Measurements from ENCODE around the gene SPAG9. TPM values are rescaled to one million over a fixed set of nuclear protein-coding genes. Genes with fewer than 3 reads are reported as not detected.

The SPAG9 gene
- total RNA-seq, 4 donors from 2014 or later, result 139 to 171 (median 143) TPM

GRCh38 chr17:50922107-50922506, 198.6 kb downstream of the SPAG9 start:
- no peak for DNase-seq
- TF ChIP-seq POLR2A (IDR thresholded peaks at IDR 0.05) (no peak), CTCF (IDR thresholded peaks at IDR 0.05 in 4 of 5, conservative IDR thresholded peaks at IDR 0.05 in 1 of 5) (no peak)
- no peaks in the 10 kb centered on the region for H3K27me3 ChIP-seq
- H3K4me3 ChIP-seq, result no peak overlapping the region
- in situ Hi-C loops (cut with MboI; ENCODE audit: low sequenced_read_pairs in 4 of 4), result no loop called here
- H3K4me1 ChIP-seq, result peaks cover 31 to 36% of the 10 kb centered on the region in 2 donors
- H3K27ac ChIP-seq, result no peak overlapping the region
- no peaks in the 10 kb centered on the region for H3K9me3 ChIP-seq
- H3K36me3 ChIP-seq, result no peaks in the 10 kb centered on the region
- no peak for ATAC-seq
- intact Hi-C loops (cut with DNase I; ENCODE audit: low total_unique reads), result no loop called here

- H3K27me3 ChIP-seq, result no peaks in the 10 kb centered on the region
- no peak overlapping the region for H3K4me3 ChIP-seq
- peak overlapping the region; percentile 18 to 63 (median 37) for H3K27ac ChIP-seq
- H3K9me3 ChIP-seq, result no peaks in the 10 kb centered on the region
- no peak for TF ChIP-seq POLR2A (IDR thresholded peaks at IDR 0.05)
- no peak for TF ChIP-seq CTCF (IDR thresholded peaks at IDR 0.05 in 4 of 5, conservative IDR thresholded peaks at IDR 0.05 in 1 of 5)
- H3K36me3 ChIP-seq, result no peaks in the 10 kb centered on the region
- intact Hi-C loops (cut with DNase I; ENCODE audit: low total_unique reads), result no loop called here
- H3K4me1 ChIP-seq, result peaks cover 31 to 36% of the 10 kb centered on the region in 2 donors
- in situ Hi-C loops (cut with MboI; ENCODE audit: low sequenced_read_pairs in 4 of 4), result no loop called here
- ATAC-seq, result peak in 1 of 2 donors; percentile 42
- peak in 1 of 2 donors; percentile 56 for DNase-seq
Observed at GRCh38 chr17:50920891-50921586, 199.6 kb downstream of the SPAG9 start.

GRCh38 chr17:50920041-50920410, 200.6 kb downstream of the SPAG9 start:
- intact Hi-C loops (cut with DNase I; ENCODE audit: low total_unique reads), result no loop called here
- ATAC-seq (no peak), DNase-seq (no peak)
- in situ Hi-C loops (cut with MboI; ENCODE audit: low sequenced_read_pairs in 4 of 4), result no loop called here
- no peaks in the 10 kb centered on the region for H3K27me3 ChIP-seq
- peak overlapping the region in 1 of 4 donors; percentile 37 for H3K27ac ChIP-seq
- H3K9me3 ChIP-seq, result no peaks in the 10 kb centered on the region
- H3K36me3 ChIP-seq, result no peaks in the 10 kb centered on the region
- TF ChIP-seq POLR2A (IDR thresholded peaks at IDR 0.05), result no peak
- TF ChIP-seq CTCF (IDR thresholded peaks at IDR 0.05 in 4 of 5, conservative IDR thresholded peaks at IDR 0.05 in 1 of 5), result no peak
- H3K4me3 ChIP-seq, result no peak overlapping the region
- peaks cover 22 to 26% of the 10 kb centered on the region in 2 donors for H3K4me1 ChIP-seq

- TF ChIP-seq POLR2A (IDR thresholded peaks at IDR 0.05), result no peak
- TF ChIP-seq CTCF (IDR thresholded peaks at IDR 0.05 in 4 of 5, conservative IDR thresholded peaks at IDR 0.05 in 1 of 5), result no peak
- intact Hi-C loops (cut with DNase I; ENCODE audit: low total_unique reads), result no loop called here
- H3K27ac ChIP-seq, result peak overlapping the region in 1 of 4 donors; percentile 37
- no peak overlapping the region for H3K4me3 ChIP-seq
- in situ Hi-C loops (cut with MboI; ENCODE audit: low sequenced_read_pairs in 4 of 4), result no loop called here
- DNase-seq, result peak in 1 of 2 donors; percentile 45
- ATAC-seq, result no peak
- peaks cover 17 to 21% of the 10 kb centered on the region in 2 donors for H3K4me1 ChIP-seq
- no peaks in the 10 kb centered on the region for H3K36me3 ChIP-seq
- no peaks in the 10 kb centered on the region for H3K27me3 ChIP-seq
- no peaks in the 10 kb centered on the region for H3K9me3 ChIP-seq
Observed at GRCh38 chr17:50919321-50920040, 201.2 kb downstream of the SPAG9 start.

Data from gastrocnemius medialis (tissue), 4 donors.